CD14-positive monocyte (primary cell): ENCODE data around the gene RPUSD4. TPM values are rescaled to one million over a fixed set of nuclear protein-coding genes. Genes with fewer than 3 reads are reported as not detected.
A peak's percentile ranks its signal among the peaks of the same experiment; 100 is the strongest.

Experiments
- DNase-seq, 3 donors: peaks; one replicate each; pipeline ENCODE4 v3.0.0-alpha.2; 2011 to 2022
- H2AFZ ChIP-seq: 2 replicates; pipeline ENCODE4 v1.6.0; 2012; ENCODE audit warnings: mild to moderate bottlenecking, low read depth, low read length, inconsistent platforms; ENCODE audit not compliant: insufficient read depth, poor library complexity, severe bottlenecking
- H3K27ac ChIP-seq, 2 donors: 1 replicate in 1 of 2; 2 replicates in 1 of 2; pipeline ENCODE4 v1.5.1; 2012 to 2013; ENCODE audit warnings: low read length in 2 of 2, control low read depth in 1 of 2, inconsistent platforms in 1 of 2, low read depth in 1 of 2, mild to moderate bottlenecking in 1 of 2
- H3K27me3 ChIP-seq, 2 donors: one replicate each; pipeline versions ENCODE4 v1.6.0 to v1.6.1; 2011 to 2013; ENCODE audit warnings: low read length in 2 of 2; ENCODE audit not compliant: control insufficient read depth in 2 of 2, insufficient read depth in 2 of 2
- H3K36me3 ChIP-seq, 2 donors: replicated peaks in 1 of 2; 1 replicate in 1 of 2; 2 replicates in 1 of 2; pipeline versions ENCODE4 v1.5.1 to v1.6.1; 2012 to 2013; ENCODE audit warnings: low read length in 2 of 2, control low read depth in 1 of 2, inconsistent platforms in 1 of 2, mild to moderate bottlenecking in 1 of 2; ENCODE audit not compliant: insufficient read depth in 2 of 2, control insufficient read depth in 1 of 2
- H3K4me1 ChIP-seq, 2 donors: 1 replicate in 1 of 2; 2 replicates in 1 of 2; pipeline versions ENCODE4 v1.5.1 to v1.6.1; 2012 to 2013; ENCODE audit warnings: low read length in 2 of 2, control low read depth in 1 of 2, inconsistent platforms in 1 of 2, mild to moderate bottlenecking in 1 of 2, moderate library complexity in 1 of 2; ENCODE audit not compliant: insufficient read depth in 2 of 2, control insufficient read depth in 1 of 2
- H3K4me2 ChIP-seq: replicated peaks from 2 replicates; pipeline ENCODE3; 2012; ENCODE audit warnings: low read length, moderate library complexity, mild to moderate bottlenecking; ENCODE audit not compliant: poor library complexity, severe bottlenecking; ENCODE audit errors: extremely low read depth
- H3K4me3 ChIP-seq, 3 experiments: fragments of 200-600 bp in 1 of 3; sonication (generic) in 1 of 3; replicated peaks in 1 of 3; 1 replicate in 2 of 3; 2 replicates in 1 of 3; pipeline ENCODE4 v1.5.1; 2011 to 2013; ENCODE audit warnings: low read length in 3 of 3, mild to moderate bottlenecking in 3 of 3, control low read depth in 2 of 3, low read depth in 2 of 3, inconsistent platforms in 1 of 3, moderate library complexity in 1 of 3
- H3K79me2 ChIP-seq: 2 replicates; pipeline ENCODE4 v1.6.0; 2012; ENCODE audit warnings: mild to moderate bottlenecking, control low read depth, inconsistent platforms, low read length, moderate library complexity; ENCODE audit not compliant: insufficient read depth
- H3K9ac ChIP-seq: 2 replicates; pipeline ENCODE4 v1.6.0; 2017; ENCODE audit warnings: low read length, mild to moderate bottlenecking; ENCODE audit not compliant: insufficient read depth, poor library complexity, severe bottlenecking
- H3K9me3 ChIP-seq, 2 donors: replicated peaks in 1 of 2; 1 replicate in 1 of 2; 2 replicates in 1 of 2; pipeline versions ENCODE4 v1.5.1 to v1.6.1; 2012 to 2013; ENCODE audit warnings: low read length in 2 of 2, control low read depth in 1 of 2; ENCODE audit not compliant: control insufficient read depth in 1 of 2, insufficient read depth in 1 of 2
- H4K20me1 ChIP-seq: 2 replicates; pipeline ENCODE4 v1.6.0; 2012; ENCODE audit warnings: mild to moderate bottlenecking, low read length, control low read depth, moderate library complexity; ENCODE audit not compliant: insufficient read depth
- H3K27ac Mint-ChIP-seq, 7 donors: one replicate each; pipeline ENCODE4 v1.8.0; 2020; ENCODE audit warnings: mild to moderate bottlenecking in 7 of 7, mixed read lengths in 7 of 7, moderate library complexity in 6 of 7, inconsistent platforms in 2 of 7
- H3K27me3 Mint-ChIP-seq, 3 donors: one replicate each; pipeline ENCODE4 v1.8.0; 2021 to 2022; ENCODE audit warnings: low read depth in 3 of 3, mild to moderate bottlenecking in 3 of 3, mixed read lengths in 3 of 3, moderate library complexity in 3 of 3, inconsistent platforms in 1 of 3
- H3K36me3 Mint-ChIP-seq, 2 donors: one replicate each; pipeline ENCODE4 v1.8.0; 2020; ENCODE audit warnings: mixed read lengths in 2 of 2, inconsistent platforms in 1 of 2, mild to moderate bottlenecking in 1 of 2
- H3K4me1 Mint-ChIP-seq: one replicate; pipeline ENCODE4 v1.8.0; 2020; ENCODE audit warnings: mild to moderate bottlenecking, mixed read lengths
- H3K4me3 Mint-ChIP-seq, 2 donors: one replicate each; pipeline ENCODE4 v1.8.0; 2020; ENCODE audit warnings: mild to moderate bottlenecking in 2 of 2, mixed read lengths in 2 of 2, moderate library complexity in 1 of 2
- H3K9me3 Mint-ChIP-seq, 7 donors: one replicate each; pipeline ENCODE4 v1.8.0; 2020 to 2022; ENCODE audit warnings: mixed read lengths in 7 of 7, mild to moderate bottlenecking in 6 of 7, moderate library complexity in 6 of 7, inconsistent platforms in 2 of 7
- WGBS: methylation state at CpG from one replicate; pipeline ENCODE4 v1.1.5; 2013; ENCODE audit warnings: missing lambda C conversion rate; ENCODE audit not compliant: insufficient coverage; 5-methylcytosine and 5-hydroxymethylcytosine counted together
- intact Hi-C, 2 donors: fragments of 100-400 bp; cut with micrococcal nuclease; formaldehyde crosslinking; loops; one replicate each; pipeline versions ENCODE4 v1.15.0 to v1.15.1; 2023
- polyA plus RNA-seq, 3 donors: library from polyadenylated mRNA; depleted of rRNA in 1 of 3; unstranded in 2 of 3; stranded (reverse) in 1 of 3; fragments of 300-500 nt in 2 of 3; fragments of >200 nt in 1 of 3; fragmentation: Illumina TruSeq in 2 of 3; gene quantifications; 1 replicate in 2 of 3; 2 replicates in 1 of 3; pipeline ENCODE4 v1.2.3, GENCODE V29; 2012 to 2021
- TF ChIP-seq, protein P1 (sequence below): fragments of 200-600 bp; IDR thresholded peaks from one replicate; pipeline ENCODE4 v1.8.0; 2022; ENCODE audit warnings: antibody characterized with exemption, mild to moderate bottlenecking

Gene RPUSD4
- polyA plus RNA-seq, 3 donors = 9.0 to 15.5 (median 10.3) TPM

DNA sequence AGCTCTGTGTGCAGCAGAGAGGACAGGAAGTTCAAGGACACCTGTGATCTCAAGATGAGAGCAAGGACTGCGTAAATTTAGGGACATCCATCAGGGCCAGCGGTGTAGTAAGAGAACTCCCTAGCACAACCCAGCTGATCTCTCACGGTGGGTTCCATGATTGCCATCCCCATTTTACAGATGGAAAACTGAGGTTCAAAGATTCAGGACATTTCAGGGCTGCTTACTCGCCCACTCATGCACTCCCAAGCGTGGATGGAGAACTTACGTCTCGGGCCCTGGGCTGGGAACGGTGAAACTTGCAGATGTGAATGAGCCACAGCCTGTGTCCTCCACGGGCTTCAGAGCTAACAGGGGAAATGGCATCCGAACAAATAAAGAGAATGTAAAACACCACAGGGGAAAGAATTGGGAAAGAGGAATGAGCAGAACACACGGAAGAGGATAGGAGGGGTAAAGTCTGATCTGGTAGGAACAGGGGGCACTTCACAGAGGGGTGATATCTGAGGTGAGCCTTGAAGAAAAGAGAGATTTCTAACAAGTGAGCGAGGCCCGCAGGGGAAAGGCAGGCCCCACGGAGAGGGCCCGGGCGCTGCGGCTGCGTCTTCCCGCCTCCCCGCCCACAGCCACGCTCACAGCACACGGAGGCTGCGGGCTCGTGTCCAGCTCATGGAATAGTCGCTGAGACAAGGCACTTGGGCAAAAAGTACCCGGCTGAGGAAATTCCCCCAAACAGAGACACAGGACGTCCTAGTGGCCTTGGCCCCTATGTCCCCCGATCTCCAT lies 55.9 kb downstream of the RPUSD4 start:
- Histone ChIP-seq H3K27me3 (no peaks in the 10 kb centered on the region), H3K36me3 (no peaks in the 10 kb centered on the region), H3K4me3 (no peak overlapping the region), H3K4me2 (no peak overlapping the region), H2AFZ (no peak overlapping the region), H3K27ac (no peak overlapping the region), H3K4me1 (no peaks in the 10 kb centered on the region), H3K79me2 (no peaks in the 10 kb centered on the region), H3K9ac (no peak overlapping the region), H3K9me3 (no peaks in the 10 kb centered on the region), H4K20me1 (no peaks in the 10 kb centered on the region)
- Mint-ChIP-seq H3K9me3 (peaks cover 5 to 11% (median 6%) of the 10 kb centered on the region in 7 donors), H3K4me3 (peak overlapping the region in 1 of 2 donors; percentile 16), H3K27me3 (no peaks in the 10 kb centered on the region), H3K27ac (no peak overlapping the region), H3K36me3 (no peaks in the 10 kb centered on the region), H3K4me1 (no peaks in the 10 kb centered on the region)
- DNase-seq = no peak
- intact Hi-C loops = no loop called here
- 96% methylated on average over 25 of the region's 28 CpGs for WGBS
- TF ChIP-seq, protein P1, sequence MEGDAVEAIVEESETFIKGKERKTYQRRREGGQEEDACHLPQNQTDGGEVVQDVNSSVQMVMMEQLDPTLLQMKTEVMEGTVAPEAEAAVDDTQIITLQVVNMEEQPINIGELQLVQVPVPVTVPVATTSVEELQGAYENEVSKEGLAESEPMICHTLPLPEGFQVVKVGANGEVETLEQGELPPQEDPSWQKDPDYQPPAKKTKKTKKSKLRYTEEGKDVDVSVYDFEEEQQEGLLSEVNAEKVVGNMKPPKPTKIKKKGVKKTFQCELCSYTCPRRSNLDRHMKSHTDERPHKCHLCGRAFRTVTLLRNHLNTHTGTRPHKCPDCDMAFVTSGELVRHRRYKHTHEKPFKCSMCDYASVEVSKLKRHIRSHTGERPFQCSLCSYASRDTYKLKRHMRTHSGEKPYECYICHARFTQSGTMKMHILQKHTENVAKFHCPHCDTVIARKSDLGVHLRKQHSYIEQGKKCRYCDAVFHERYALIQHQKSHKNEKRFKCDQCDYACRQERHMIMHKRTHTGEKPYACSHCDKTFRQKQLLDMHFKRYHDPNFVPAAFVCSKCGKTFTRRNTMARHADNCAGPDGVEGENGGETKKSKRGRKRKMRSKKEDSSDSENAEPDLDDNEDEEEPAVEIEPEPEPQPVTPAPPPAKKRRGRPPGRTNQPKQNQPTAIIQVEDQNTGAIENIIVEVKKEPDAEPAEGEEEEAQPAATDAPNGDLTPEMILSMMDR = no peak

DNA sequence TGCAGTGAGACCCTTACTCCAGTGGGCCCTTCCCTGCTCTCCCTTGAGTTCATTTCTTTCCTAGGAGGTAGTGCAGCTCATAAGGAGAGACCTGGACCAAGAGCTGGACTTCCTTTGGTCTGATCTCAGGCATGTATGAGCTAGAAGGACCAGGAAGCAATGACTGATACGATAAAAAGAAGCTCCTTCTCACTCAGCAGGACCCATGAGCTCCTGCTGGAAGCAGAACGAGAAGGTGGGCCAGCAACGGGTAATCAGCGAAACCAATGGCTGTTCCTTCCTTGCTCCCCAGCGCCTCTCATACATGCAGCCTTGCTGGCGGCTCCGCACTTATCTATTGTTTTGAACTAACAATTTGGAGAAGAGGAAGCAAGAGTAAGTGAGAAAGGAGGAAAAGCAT lies 56.8 kb downstream of the RPUSD4 start:
- Mint-ChIP-seq H3K9me3 (peaks cover 5 to 11% (median 6%) of the 10 kb centered on the region in 7 donors), H3K4me1 (peaks cover 6% of the 10 kb centered on the region), H3K4me3 (no peak overlapping the region), H3K27me3 (no peaks in the 10 kb centered on the region), H3K27ac (no peak overlapping the region), H3K36me3 (no peaks in the 10 kb centered on the region)
- Histone ChIP-seq H2AFZ (no peak overlapping the region), H3K4me2 (no peak overlapping the region), H3K27ac (no peak overlapping the region), H3K27me3 (no peaks in the 10 kb centered on the region), H4K20me1 (no peaks in the 10 kb centered on the region), H3K9ac (no peak overlapping the region), H3K9me3 (no peaks in the 10 kb centered on the region), H3K4me3 (no peak overlapping the region), H3K4me1 (peaks cover 3 to 4% of the 10 kb centered on the region in 2 donors), H3K36me3 (no peaks in the 10 kb centered on the region), H3K79me2 (no peaks in the 10 kb centered on the region)
- 60% methylated on average over 4 of the region's 7 CpGs for WGBS
- no peak for DNase-seq
- TF ChIP-seq, protein P1 = no peak
- intact Hi-C loops = no loop called here
